Common myeloid progenitor, CD34-positive (primary cell): Measurements from ENCODE around the gene BBOX1.

Source experiments
- CTCF ChIA-PET: fragments of 350-600 bp; sonication (Branson Sonifier 250); formaldehyde crosslinking; loops from one replicate; lab custom pipeline; 2021; ENCODE audit warnings: antibody characterized with exemption; lab: Charles Lee
- POLR2A ChIA-PET: fragments of 350-600 bp; sonication (Branson Sonifier 250); formaldehyde crosslinking; loops from one replicate; lab custom pipeline; 2021; ENCODE audit warnings: antibody characterized with exemption; lab: Charles Lee
- DNase-seq, 3 donors: peaks; one replicate each; pipeline versions ENCODE4 v3.0.0 to v3.0.0-alpha.2; 2013
- H3K27ac ChIP-seq, 2 experiments: 1 replicate in 1 of 2; 2 replicates in 1 of 2; pipeline ENCODE4 v1.7.0; 2013; ENCODE audit warnings: inconsistent platforms in 2 of 2, low read length in 2 of 2, mild to moderate bottlenecking in 2 of 2, low read depth in 1 of 2, moderate library complexity in 1 of 2; ENCODE audit not compliant: severe bottlenecking in 2 of 2, insufficient read depth in 1 of 2, poor library complexity in 1 of 2
- H3K27me3 ChIP-seq, 5 experiments: replicated peaks in 2 of 5; 1 replicate in 3 of 5; 2 replicates in 2 of 5; pipeline versions ENCODE4 v1.6.1 to v1.7.0; 2013; ENCODE audit warnings: low read length in 4 of 5, mild to moderate bottlenecking in 2 of 5, moderate library complexity in 2 of 5, inconsistent platforms in 1 of 5; ENCODE audit not compliant: insufficient read depth in 5 of 5, control insufficient read depth in 4 of 5
- H3K36me3 ChIP-seq, 4 experiments: 1 replicate in 2 of 4; 2 replicates in 2 of 4; pipeline versions ENCODE4 v1.6.1 to v1.7.0; 2013; ENCODE audit warnings: low read length in 3 of 4, control low read depth in 1 of 4, mild to moderate bottlenecking in 1 of 4; ENCODE audit not compliant: control insufficient read depth in 4 of 4, insufficient read depth in 4 of 4
- H3K4me1 ChIP-seq, 4 experiments: 1 replicate in 3 of 4; 2 replicates in 1 of 4; pipeline versions ENCODE4 v1.6.1 to v1.7.1; 2013; ENCODE audit warnings: low read length in 3 of 4, mild to moderate bottlenecking in 3 of 4, control low read depth in 1 of 4, inconsistent platforms in 1 of 4, moderate library complexity in 1 of 4; ENCODE audit not compliant: control insufficient read depth in 4 of 4, insufficient read depth in 4 of 4; ENCODE audit errors: control extremely low read depth in 1 of 4
- H3K4me3 ChIP-seq, 7 experiments: 1 replicate in 4 of 7; 2 replicates in 3 of 7; pipeline versions ENCODE4 v1.5.1 to v1.7.0; 2013; ENCODE audit warnings: mild to moderate bottlenecking in 7 of 7, low read length in 6 of 7, moderate library complexity in 6 of 7, inconsistent platforms in 2 of 7, low read depth in 2 of 7, control low read depth in 1 of 7; ENCODE audit not compliant: insufficient read depth in 4 of 7, control insufficient read depth in 1 of 7; ENCODE audit errors: extremely low read depth in 1 of 7
- H3K9me3 ChIP-seq, 5 experiments: 1 replicate in 4 of 5; 2 replicates in 1 of 5; pipeline versions ENCODE4 v1.6.1 to v1.7.1; 2013; ENCODE audit warnings: low read length in 4 of 5, mild to moderate bottlenecking in 2 of 5, inconsistent platforms in 1 of 5, low read depth in 1 of 5, moderate library complexity in 1 of 5; ENCODE audit not compliant: control insufficient read depth in 4 of 5, insufficient read depth in 2 of 5; ENCODE audit errors: control extremely low read depth in 1 of 5
- WGBS: methylation state at CpG from one replicate; pipeline ENCODE4 v1.1.5; 2013; ENCODE audit not compliant: insufficient coverage; 5-methylcytosine and 5-hydroxymethylcytosine counted together

The BBOX1 gene

GRCh38 chr11:27112946-27113345, 72.3 kb downstream of the BBOX1 start:
- ChIA-PET CTCF (no interaction called here), POLR2A (no interaction called here)
- no peaks in the 10 kb centered on the region for H3K36me3 ChIP-seq
- H3K27ac ChIP-seq = no peak overlapping the region
- peaks cover 0 to 4% (median 0%) of the 10 kb centered on the region in 4 experiments for H3K4me1 ChIP-seq
- H3K4me3 ChIP-seq = no peak overlapping the region
- WGBS = 100% methylated on average over 1 of the region's 1 CpG
- no peaks in the 10 kb centered on the region for H3K9me3 ChIP-seq
- no peak for DNase-seq
- no peaks in the 10 kb centered on the region for H3K27me3 ChIP-seq

GRCh38 chr11:27115051-27115650, 74.5 kb downstream of the BBOX1 start:
- Histone ChIP-seq H3K27ac (no peak overlapping the region), H3K9me3 (no peaks in the 10 kb centered on the region), H3K4me1 (peaks cover 0 to 4% (median 0%) of the 10 kb centered on the region in 4 experiments), H3K4me3 (no peak overlapping the region), H3K36me3 (no peaks in the 10 kb centered on the region), H3K27me3 (no peaks in the 10 kb centered on the region)
- 80% methylated on average over 1 of the region's 3 CpGs for WGBS
- no peak for DNase-seq
- CTCF ChIA-PET = no interaction called here
- POLR2A ChIA-PET = no interaction called here

GRCh38 chr11:27116684-27117083, 76.1 kb downstream of the BBOX1 start:
- Histone ChIP-seq H3K4me1 (peaks cover 0 to 4% (median 0%) of the 10 kb centered on the region in 4 experiments), H3K4me3 (no peak overlapping the region), H3K27me3 (no peaks in the 10 kb centered on the region), H3K27ac (no peak overlapping the region), H3K36me3 (no peaks in the 10 kb centered on the region), H3K9me3 (no peaks in the 10 kb centered on the region)
- whole genome bisulfite sequencing = no CpG with 5 or more reads among the region's 1 CpG
- ChIA-PET POLR2A (no interaction called here), CTCF (no interaction called here)
- DNase-seq = no peak

- DNase-seq = no peak
- H3K4me3 ChIP-seq = no peak overlapping the region
- H3K27me3 ChIP-seq = no peaks in the 10 kb centered on the region
- H3K27ac ChIP-seq = no peak overlapping the region
- no peaks in the 10 kb centered on the region for H3K36me3 ChIP-seq
- ChIA-PET CTCF (no interaction called here), POLR2A (no interaction called here)
- H3K4me1 ChIP-seq = peaks cover 0 to 4% (median 0%) of the 10 kb centered on the region in 4 experiments
- no CpG with 5 or more reads among the region's 2 CpGs for WGBS
- no peaks in the 10 kb centered on the region for H3K9me3 ChIP-seq
Measured at GRCh38 chr11:27118371-27118770, 77.8 kb downstream of the BBOX1 start.

- 90% methylated on average over 3 of the region's 3 CpGs for WGBS
Measured at GRCh38 chr11:27118949-27119348, 78.3 kb downstream of the BBOX1 start.

GRCh38 chr11:27119396-27119795, 78.8 kb downstream of the BBOX1 start:
- H3K27me3 ChIP-seq = no peaks in the 10 kb centered on the region
- no peaks in the 10 kb centered on the region for H3K36me3 ChIP-seq
- ChIA-PET CTCF (no interaction called here), POLR2A (no interaction called here)
- H3K27ac ChIP-seq = no peak overlapping the region
- no peaks in the 10 kb centered on the region for H3K9me3 ChIP-seq
- no peak for DNase-seq
- peaks cover 0 to 4% (median 0%) of the 10 kb centered on the region in 4 experiments for H3K4me1 ChIP-seq
- H3K4me3 ChIP-seq = no peak overlapping the region

More at GRCh38 chr11:27118949-27119348, 78.3 kb downstream of the BBOX1 start:
- DNase-seq = no peak
- Histone ChIP-seq H3K27me3 (no peaks in the 10 kb centered on the region), H3K9me3 (no peaks in the 10 kb centered on the region), H3K36me3 (no peaks in the 10 kb centered on the region), H3K4me1 (peaks cover 0 to 4% (median 0%) of the 10 kb centered on the region in 4 experiments), H3K4me3 (no peak overlapping the region), H3K27ac (no peak overlapping the region)
- CTCF ChIA-PET = no interaction called here
- POLR2A ChIA-PET = no interaction called here

GRCh38 chr11:27120211-27120610, 79.6 kb downstream of the BBOX1 start:
- H3K27ac ChIP-seq = no peak overlapping the region
- no peaks in the 10 kb centered on the region for H3K27me3 ChIP-seq
- no peaks in the 10 kb centered on the region for H3K36me3 ChIP-seq
- H3K4me3 ChIP-seq = no peak overlapping the region
- ChIA-PET CTCF (no interaction called here), POLR2A (no interaction called here)
- no peaks in the 10 kb centered on the region for H3K9me3 ChIP-seq
- no peak for DNase-seq
- peaks cover 0 to 4% (median 0%) of the 10 kb centered on the region in 4 experiments for H3K4me1 ChIP-seq
- WGBS = no CpG with 5 or more reads among the region's 1 CpG
